Muscle of back (tissue), 13 donors: ENCODE results near the gene SPDYE6. TPM values are rescaled to one million over a fixed set of nuclear protein-coding genes. Genes with fewer than 3 reads are reported as not detected.
"Not testable (repeated sequence)": the region's sequence is repeated elsewhere in the genome, so short reads cannot be mapped to it uniquely, and the experiment has no call there.

Source experiments
- DNase-seq, 3 donors: peaks; one replicate each; pipeline versions ENCODE4 v3.0.0 to v3.0.0-alpha.2; 2013
- long read RNA-seq, 9 donors: transcript quantifications; one replicate each; lab custom pipeline, GENCODE V29; 2026
- polyA plus RNA-seq, 10 donors: library from polyadenylated mRNA; unstranded; fragments of 120-200 nt; gene quantifications; one replicate each; pipeline ENCODE4 v1.2.1, GENCODE V29; 2013; ENCODE audit not compliant: insufficient read length in 10 of 10

The SPDYE6 gene
- polyA plus RNA-seq: 1 to 10 TPM in 9 of 10 donors, not detected in 1; 1.5 to 9.4 (median 3.4) TPM
- long read RNA-seq, donor 1: 0 reads
- long read RNA-seq, donor 2: 0 reads
- long read RNA-seq, donor 3: 0 reads
- long read RNA-seq, donor 4: 0 reads
- long read RNA-seq, donor 5: 0 reads
- long read RNA-seq, donor 6: 0 reads
- long read RNA-seq, donor 7: 0 reads
- long read RNA-seq, donor 8: 0 reads
- long read RNA-seq, donor 9: 0 reads

- not testable (repeated sequence) for DNase-seq
Measured at GRCh38 chr7:102356344-102356743, at the start of gene SPDYE6. TSS of gene SPDYE6 (minus strand) at chr7:102356444. CDS start at chr7:102356023, 421 bp downstream.

DNA sequence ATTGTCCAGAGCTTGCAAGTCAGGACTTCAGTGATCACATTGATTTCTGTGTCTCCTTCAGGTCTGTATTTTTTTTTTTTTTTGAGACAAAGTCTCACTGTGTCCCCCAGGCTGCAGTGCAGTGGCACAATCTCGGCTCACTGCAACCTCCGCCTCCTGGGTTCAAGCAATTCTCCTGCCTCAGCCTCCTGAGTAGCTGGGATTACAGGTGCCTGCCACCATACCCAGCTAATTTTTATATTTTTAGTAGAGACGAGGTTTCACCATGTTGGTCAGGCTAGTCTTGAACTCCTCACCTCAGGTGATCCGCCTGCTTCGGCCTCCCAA is 48.6 kb upstream of the SPDYE6 start:
- DNase-seq: not testable (repeated sequence)

DNA sequence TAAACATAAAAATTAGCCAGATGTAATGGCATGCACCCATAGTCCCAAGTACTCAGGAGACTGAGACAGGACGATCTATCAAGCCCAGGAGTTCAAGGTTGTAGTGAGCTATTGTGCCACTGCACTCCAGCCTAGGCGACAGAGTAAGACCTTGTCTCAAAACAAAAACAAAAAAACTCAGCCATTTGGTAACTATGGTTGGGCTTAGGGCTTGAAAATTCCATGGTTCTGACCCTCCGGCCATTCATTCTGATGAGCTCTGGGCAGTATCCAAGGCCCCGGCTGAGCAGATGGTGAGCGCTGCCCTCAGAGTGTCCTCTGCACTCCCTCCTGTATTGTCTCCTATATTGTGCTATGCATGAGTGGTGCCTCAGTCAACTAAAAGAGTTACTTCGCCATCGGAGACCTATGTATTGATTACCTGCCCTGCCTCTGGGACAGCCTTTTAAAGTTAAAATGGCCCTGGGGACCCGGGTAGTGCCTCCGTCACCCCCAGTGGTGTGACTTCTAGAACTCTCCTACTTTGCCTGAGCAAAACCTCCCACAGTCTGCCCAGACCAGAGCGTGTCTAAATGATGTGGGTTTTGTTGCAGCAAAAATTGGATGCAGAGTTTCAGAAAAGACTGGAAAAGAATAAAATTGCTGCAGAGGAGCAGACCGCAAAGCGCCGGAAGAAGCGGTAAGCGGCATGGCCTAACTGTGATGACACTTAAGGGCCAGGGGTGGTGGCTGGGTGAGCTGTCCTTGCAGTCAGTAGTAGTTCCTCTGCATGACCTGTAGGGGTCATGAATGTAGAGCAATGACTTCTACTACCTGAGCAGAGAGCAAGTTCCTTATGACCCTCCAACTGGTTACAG is 48.0 kb upstream of the SPDYE6 start:
- peak in 2 of 3 donors; percentile 22 to 34 for DNase-seq

DNA sequence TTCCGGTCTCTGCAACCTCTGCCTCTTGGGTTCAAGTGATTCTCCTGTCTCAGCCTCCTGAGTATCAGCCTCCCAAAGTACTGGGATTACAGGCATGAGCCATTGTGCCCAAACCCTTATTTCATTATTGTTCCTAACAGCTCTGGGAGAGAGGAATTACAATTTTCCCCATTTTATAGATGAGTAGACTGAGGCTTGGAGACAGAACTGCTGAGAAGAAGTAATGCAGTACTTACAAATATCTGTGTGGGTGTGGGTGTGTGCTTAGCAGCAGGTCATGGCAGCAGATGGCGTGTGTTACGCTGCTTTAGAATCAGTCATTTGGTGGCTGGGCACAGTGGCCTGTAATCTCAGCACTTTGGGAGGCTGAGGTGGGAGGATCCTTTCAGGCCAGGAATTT is 47.3 kb upstream of the SPDYE6 start:
- DNase-seq: no peak

GRCh38 chr7:102400360-102400759 is 44.1 kb upstream of the SPDYE6 start:
- no peak for DNase-seq

DNA sequence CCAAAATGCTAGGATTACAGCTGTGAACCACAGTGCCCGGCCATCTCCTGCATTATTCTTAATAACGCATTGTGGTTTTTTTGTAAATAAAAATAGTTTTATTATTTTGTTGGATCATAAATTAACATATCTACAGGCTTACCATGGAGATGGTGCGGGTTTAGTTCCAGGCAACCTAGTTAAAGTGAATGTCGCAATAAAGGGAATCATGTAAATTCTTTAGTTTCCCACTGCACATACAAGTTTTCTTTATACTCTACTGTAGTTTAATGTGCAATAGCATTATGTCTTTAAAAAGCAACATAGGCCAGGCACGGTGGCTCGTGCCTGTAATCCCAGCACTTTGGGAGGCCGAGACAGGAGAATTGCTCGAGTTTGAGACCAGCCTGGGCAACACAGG is 42.3 kb upstream of the SPDYE6 start:
- no peak for DNase-seq

GRCh38 chr7:102396710-102397019 is 40.4 kb upstream of the SPDYE6 start:
- no peak for DNase-seq

DNA sequence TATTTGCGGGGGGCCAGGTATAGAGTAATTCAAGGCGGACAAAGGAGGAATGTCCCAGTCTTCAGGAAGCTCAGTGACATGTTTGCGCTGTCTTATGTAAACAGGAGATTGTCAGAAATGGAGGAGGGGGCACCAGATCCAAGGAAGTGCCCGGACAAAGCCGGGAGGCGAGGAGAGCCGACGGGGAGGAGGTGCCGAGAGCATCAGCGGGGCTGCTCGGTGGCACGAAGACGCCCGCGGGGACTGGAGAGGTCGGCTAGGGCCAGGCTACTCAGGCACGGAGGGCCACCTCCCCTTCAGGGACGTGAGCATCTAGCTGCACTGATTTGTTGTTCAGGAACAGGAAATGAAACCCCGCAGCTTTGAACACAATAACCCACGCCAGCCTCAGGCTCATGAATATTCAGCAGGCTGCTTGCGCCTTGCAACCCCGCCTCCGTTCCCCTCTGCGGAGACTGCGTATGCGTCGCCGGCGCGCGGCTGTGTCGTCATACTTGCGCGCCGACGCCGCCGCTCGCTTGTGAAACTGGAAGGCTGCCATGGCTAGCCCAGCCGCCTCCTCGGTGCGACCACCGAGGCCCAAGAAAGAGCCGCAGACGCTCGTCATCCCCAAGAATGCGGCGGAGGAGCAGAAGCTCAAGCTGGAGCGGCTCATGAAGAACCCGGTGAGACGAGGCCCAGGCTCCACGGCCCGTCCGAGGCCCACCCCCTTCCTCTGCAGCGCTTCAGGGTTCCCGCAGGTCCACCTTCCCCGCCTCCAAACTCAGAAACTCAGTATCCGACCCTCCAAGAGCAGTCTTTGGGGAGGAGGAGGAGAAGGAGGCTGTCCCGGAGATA is 39.8 kb upstream of the SPDYE6 start, which contains the start of gene PRKRIP1:
TSS of gene PRKRIP1 (plus strand) at position 491 of the 837 bp plus-strand sequence. CDS start at position 540, 49 bp downstream.
- DNase-seq: peak; percentile 83 to 95 (median 87)

GRCh38 chr7:102395592-102395872 is 39.3 kb upstream of the SPDYE6 start:
- no peak for DNase-seq

DNA sequence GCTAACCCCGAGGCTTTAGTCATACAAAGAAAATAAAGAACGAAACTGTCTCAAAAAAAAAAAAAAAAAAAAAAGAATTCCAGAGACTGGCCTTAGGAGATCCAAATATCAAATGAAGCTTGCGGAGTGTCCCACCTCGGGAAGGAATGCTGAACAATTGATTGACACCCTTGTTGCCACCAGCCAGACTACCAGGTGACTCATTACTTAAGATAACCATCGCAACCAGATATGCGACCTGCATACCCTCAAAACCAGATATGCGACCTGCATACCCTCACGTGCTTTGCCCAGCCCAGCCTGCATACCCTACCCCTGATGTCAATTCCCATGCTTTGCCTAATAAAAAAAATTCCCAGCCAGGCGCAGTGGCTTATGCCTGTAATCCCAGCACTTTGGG is 37.2 kb upstream of the SPDYE6 start:
- no peak for DNase-seq

DNA sequence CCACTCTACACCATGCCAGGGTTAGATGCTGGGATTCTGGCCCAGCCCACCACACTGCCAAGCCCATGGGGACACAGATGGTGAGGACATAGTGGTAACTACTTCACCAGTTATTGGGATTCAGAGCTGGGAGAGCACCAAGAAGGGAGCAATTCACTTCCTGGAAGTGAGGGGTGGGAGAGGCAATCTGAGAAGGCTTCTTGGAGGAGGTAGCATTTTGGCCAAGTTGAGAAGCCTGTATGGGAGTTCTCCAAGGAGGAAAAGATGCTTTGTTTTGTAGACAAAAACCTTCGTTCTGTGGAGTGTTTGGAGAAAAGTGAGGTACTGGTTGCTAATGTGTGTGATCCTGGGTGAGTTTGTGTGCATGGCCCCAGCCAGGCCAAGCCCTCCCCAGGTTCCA is 36.1 kb upstream of the SPDYE6 start:
- no peak for DNase-seq

GRCh38 chr7:102390697-102391484 is 34.6 kb upstream of the SPDYE6 start:
- peak; percentile 71 to 85 (median 75) for DNase-seq

GRCh38 chr7:102389810-102390209 is 33.6 kb upstream of the SPDYE6 start:
- no peak for DNase-seq

DNA sequence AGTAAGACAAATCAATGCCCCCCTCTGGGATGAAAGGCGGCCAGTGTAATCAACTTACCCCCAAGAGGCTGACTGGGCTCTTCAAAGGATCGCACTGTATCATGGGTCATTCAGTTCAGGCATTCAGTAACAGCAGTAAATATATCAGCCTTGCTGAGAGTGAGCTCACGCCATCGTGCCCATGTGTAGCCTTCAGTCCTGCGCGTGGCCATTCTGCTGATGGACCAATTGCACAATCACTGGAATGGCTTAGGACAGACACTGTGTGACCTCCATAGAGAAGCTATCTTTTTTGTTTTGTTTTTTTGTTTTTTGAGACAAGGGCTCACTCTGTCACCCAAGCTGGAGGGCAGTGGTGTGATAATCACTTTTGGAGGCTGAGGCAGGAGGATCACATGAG is 30.8 kb upstream of the SPDYE6 start:
- DNase-seq: no peak

GRCh38 chr7:102381696-102382425 is 25.6 kb upstream of the SPDYE6 start:
- DNase-seq: not testable (repeated sequence)

- DNase-seq: not testable (repeated sequence)
Measured at GRCh38 chr7:102380837-102381236, 24.6 kb upstream of the SPDYE6 start.

DNA sequence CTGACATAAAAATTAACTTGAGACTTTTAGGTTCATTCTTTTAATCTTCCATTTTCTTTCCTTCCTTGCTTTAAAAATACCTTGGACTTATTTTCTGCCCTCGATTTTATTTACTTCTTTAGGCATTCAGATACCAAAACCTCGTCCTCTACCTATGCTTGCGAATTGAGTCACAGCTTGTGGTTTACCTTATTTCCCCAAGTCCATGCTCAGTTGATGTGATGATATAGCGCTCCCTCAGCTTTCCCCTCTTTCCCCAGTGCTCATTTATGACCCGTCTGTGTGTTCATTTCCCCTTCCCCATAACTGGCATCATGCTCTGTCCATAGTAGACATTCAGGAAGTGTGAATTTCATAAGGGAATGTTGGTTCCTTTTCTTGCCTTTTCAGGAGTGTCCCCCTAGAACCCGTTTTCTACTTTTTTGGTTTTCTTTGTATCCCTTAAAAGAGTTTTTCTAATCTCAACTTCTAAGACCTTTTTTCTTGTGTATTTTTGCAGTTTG is 20.8 kb upstream of the SPDYE6 start:
- DNase-seq: no peak

DNA sequence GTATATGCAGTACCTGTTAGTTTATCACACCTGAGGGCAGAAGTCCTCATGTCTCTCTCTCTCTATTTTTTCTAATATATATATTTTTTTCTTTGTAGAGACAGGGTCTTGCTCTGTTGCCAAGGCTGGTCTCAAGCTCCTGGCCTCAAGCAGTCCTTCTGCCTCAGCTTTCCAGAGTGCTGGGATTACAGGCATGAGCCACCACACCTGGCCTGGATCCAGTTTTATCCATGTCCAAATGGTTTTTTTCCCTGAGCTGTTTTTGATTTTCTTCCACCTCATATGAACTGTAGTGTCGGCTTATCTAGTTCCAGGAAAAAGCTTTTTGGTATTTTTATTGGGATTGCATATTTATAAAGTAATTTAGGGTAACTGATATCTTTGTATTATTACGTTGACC is 16.6 kb upstream of the SPDYE6 start:
- not testable (repeated sequence) for DNase-seq

DNA sequence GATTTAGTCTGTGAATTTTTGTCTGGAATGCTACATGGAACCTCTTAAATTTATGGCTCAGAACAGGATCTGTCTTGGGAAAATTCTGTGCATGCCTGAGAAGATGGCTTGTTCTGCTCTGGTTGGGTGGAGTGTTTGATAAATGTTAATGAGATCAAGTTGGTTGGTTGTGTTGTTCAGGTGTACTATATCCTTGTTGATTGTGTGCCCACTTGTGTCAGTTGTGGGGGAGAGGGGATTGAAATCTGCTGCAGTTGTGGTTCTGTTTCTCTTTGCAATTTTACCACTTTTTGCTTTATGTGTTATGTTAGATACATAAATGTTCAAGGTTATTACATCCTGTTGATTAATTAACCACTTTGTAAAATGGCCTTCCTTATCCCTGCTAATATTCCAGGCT is 13.8 kb upstream of the SPDYE6 start:
- not testable (repeated sequence) for DNase-seq

DNA sequence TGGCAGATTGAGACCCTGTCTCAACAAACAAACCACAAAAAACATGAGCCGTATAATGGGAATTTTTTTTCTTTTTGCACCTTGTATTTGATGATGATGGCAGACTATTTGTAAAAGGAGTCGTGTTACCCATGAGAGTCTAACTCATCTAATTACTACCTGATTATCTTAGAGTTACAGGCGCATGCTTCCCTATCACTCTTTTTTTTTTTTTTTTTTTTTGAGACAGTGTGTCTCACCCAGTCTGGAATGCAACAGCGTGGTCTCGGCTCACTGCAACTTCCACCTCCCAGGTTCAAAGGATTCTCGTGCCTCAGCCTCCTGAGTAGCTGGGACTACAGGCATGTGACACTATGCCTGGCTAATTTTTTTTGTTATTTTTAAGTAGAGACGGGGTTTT is 9.1 kb upstream of the SPDYE6 start:
- not testable (repeated sequence) for DNase-seq

- DNase-seq: peak in 1 of 3 donors; percentile 19
Measured at GRCh38 chr7:102364394-102364886, 8.2 kb upstream of the SPDYE6 start.
